SU-DHL-6 (cell line): Measurements from ENCODE around the gene TLR9.

Experiments used
- H2AFZ ChIP-seq: fragments of 200-600 bp; sonication (generic); 2 replicates; pipeline ENCODE4 v1.6.1; 2014; ENCODE audit warnings: low read depth, mild to moderate bottlenecking, moderate library complexity, mixed read lengths, antibody characterized with exemption, low read length; ENCODE audit not compliant: severe bottlenecking
- H3F3A ChIP-seq: fragments of 200-600 bp; shearing (Covaris generic); 2 replicates; pipeline ENCODE4 v1.6.0; 2016; ENCODE audit warnings: antibody characterized with exemption, mild to moderate bottlenecking; ENCODE audit not compliant: insufficient read depth
- H3K27ac ChIP-seq: fragments of 200-600 bp; sonication (generic); 2 replicates; pipeline ENCODE4 v1.5.1; 2016; ENCODE audit warnings: low read depth, mild to moderate bottlenecking, low read length, moderate library complexity, mixed read lengths
- H3K27me3 ChIP-seq: fragments of 200-600 bp; sonication (generic), shearing (Covaris generic); 2 replicates; pipeline ENCODE4 v1.6.0; 2014; ENCODE audit warnings: mild to moderate bottlenecking, low read length
- H3K36me3 ChIP-seq: fragments of 200-600 bp; sonication (generic); 2 replicates; pipeline ENCODE4 v1.6.1; 2014; ENCODE audit warnings: mild to moderate bottlenecking, low read length, mixed read lengths
- H3K4me2 ChIP-seq: fragments of 300-600, 200-600 bp; shearing (Covaris generic), sonication (generic); 2 replicates; pipeline ENCODE4 v1.6.0; 2014; ENCODE audit warnings: low read length, low read depth, mild to moderate bottlenecking; ENCODE audit not compliant: poor library complexity, severe bottlenecking
- H3K4me3 ChIP-seq: fragments of 200-600 bp; sonication (generic); 2 replicates; pipeline ENCODE4 v1.5.1; 2014; ENCODE audit warnings: antibody characterized with exemption, low read length, mild to moderate bottlenecking, mixed read lengths; ENCODE audit not compliant: insufficient read depth, poor library complexity, severe bottlenecking
- H3K79me2 ChIP-seq: fragments of 200-600 bp; sonication (generic); 2 replicates; pipeline ENCODE4 v1.6.1; 2014; ENCODE audit warnings: mild to moderate bottlenecking, low read length, moderate library complexity; ENCODE audit not compliant: insufficient read depth
- H3K9ac ChIP-seq: fragments of 200-600 bp; sonication (generic); 2 replicates; pipeline ENCODE4 v1.7.0; 2014; ENCODE audit warnings: mild to moderate bottlenecking, low read length
- H3K9me2 ChIP-seq: fragments of 200-600 bp; sonication (generic); replicated peaks from 2 replicates; pipeline ENCODE4 v1.6.1; 2014; ENCODE audit warnings: low read length; ENCODE audit not compliant: insufficient read depth
- H3K9me3 ChIP-seq: fragments of 200-600 bp; sonication (generic); 2 replicates; pipeline ENCODE4 v1.6.1; 2014; ENCODE audit warnings: low read length, mixed read lengths; ENCODE audit not compliant: insufficient read depth
- H4K20me1 ChIP-seq: fragments of 200-600 bp; sonication (generic); 2 replicates; pipeline ENCODE4 v1.6.1; 2014; ENCODE audit warnings: low read depth, mild to moderate bottlenecking, antibody characterized with exemption, low read length, moderate library complexity, mixed read lengths
- CTCF ChIP-seq: fragments of 200-600 bp; sonication (generic); IDR thresholded peaks from one replicate; pipeline ENCODE4 v1.5.1; 2017; ENCODE audit warnings: antibody characterized with exemption, mild to moderate bottlenecking, low read length, moderate library complexity; ENCODE audit not compliant: insufficient read depth, poor library complexity, severe bottlenecking
- EZH2phosphoT487 ChIP-seq: fragments of 200-600 bp; sonication (generic), shearing (Covaris generic); conservative IDR thresholded peaks from 2 replicates; pipeline ENCODE4 v1.6.1; 2018; ENCODE audit warnings: mild to moderate bottlenecking, antibody characterized with exemption, low read length, moderate library complexity, mixed read lengths

The TLR9 gene

GRCh38 chr3:52270252-52270754 is 44.9 kb upstream of the TLR9 start:
- no peak overlapping the region for H3K4me3 ChIP-seq
- peaks cover 49% of the 10 kb centered on the region for H3K36me3 ChIP-seq
- peaks cover 29% of the 10 kb centered on the region for H4K20me1 ChIP-seq
- H3F3A ChIP-seq, result peaks cover 3% of the 10 kb centered on the region
- H3K4me2 ChIP-seq, result no peak overlapping the region
- H3K27ac ChIP-seq, result no peak overlapping the region
- H3K9me2 ChIP-seq, result no peaks in the 10 kb centered on the region
- no peaks in the 10 kb centered on the region for H3K27me3 ChIP-seq
- no peak overlapping the region for H2AFZ ChIP-seq
- no peak overlapping the region for H3K9ac ChIP-seq
- H3K9me3 ChIP-seq, result no peaks in the 10 kb centered on the region
- H3K79me2 ChIP-seq, result peaks cover 88% of the 10 kb centered on the region
- TF ChIP-seq EZH2phosphoT487, result no peak
- no peak for TF ChIP-seq CTCF

- Histone ChIP-seq H3K27me3 (no peaks in the 10 kb centered on the region), H3K9me3 (no peaks in the 10 kb centered on the region), H3K79me2 (peaks cover 82% of the 10 kb centered on the region), H4K20me1 (peaks cover 26% of the 10 kb centered on the region), H3K27ac (no peak overlapping the region), H3K9me2 (no peaks in the 10 kb centered on the region), H3K4me3 (no peak overlapping the region), H3K9ac (no peak overlapping the region), H3K36me3 (peaks cover 49% of the 10 kb centered on the region), H3K4me2 (no peak overlapping the region), H2AFZ (no peak overlapping the region), H3F3A (peaks cover 3% of the 10 kb centered on the region)
- TF ChIP-seq CTCF (no peak), EZH2phosphoT487 (no peak)
Measured at GRCh38 chr3:52269776-52270175, 44.3 kb upstream of the TLR9 start.

DNA sequence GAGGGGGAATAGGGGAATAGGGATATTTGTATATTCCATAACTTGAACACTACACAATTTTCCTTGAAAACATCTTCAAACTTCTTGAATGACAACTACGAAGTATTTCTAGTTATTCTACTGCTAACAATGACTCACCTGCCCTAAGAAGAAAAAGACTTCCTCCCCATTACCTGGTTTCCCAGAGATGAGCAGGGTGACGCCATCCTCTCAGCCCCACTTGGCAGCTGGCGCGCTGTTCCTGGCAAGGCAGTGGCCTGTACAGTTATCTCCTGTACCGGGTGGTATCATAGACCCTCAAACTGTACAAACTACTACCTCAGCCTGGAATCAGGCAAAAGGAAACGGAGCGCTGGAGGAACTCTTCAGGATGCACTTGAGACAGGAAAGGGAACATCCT is 42.6 kb upstream of the TLR9 start:
- Histone ChIP-seq H3K27me3 (no peaks in the 10 kb centered on the region), H4K20me1 (peaks cover 18% of the 10 kb centered on the region; the same call in 1 of the 2 replicates), H3K9me3 (no peaks in the 10 kb centered on the region), H3K27ac (no peak overlapping the region), H3K9me2 (no peaks in the 10 kb centered on the region), H2AFZ (no peak overlapping the region), H3K4me3 (no peak overlapping the region), H3K79me2 (peaks cover 78% of the 10 kb centered on the region), H3K4me2 (no peak overlapping the region), H3K9ac (no peak overlapping the region), H3F3A (peaks cover 5% of the 10 kb centered on the region), H3K36me3 (peaks cover 61% of the 10 kb centered on the region)
- no peak for TF ChIP-seq EZH2phosphoT487
- no peak for TF ChIP-seq CTCF
